ENCODE results near the gene ACAT2.
A peak's percentile ranks its signal among the peaks of the same experiment; 100 is the strongest.

Gene ACAT2

GRCh38 chr6:159726255-159726917 lies 35.5 kb upstream of the ACAT2 start (continued):
- no peak for TF ChIP-seq ZNF280C (tag by site-specific recombination; IDR thresholded peaks at IDR 0.05)
- no peak for TF ChIP-seq ZNF133 (tag by site-specific recombination; IDR thresholded peaks at IDR 0.05)
- TF ChIP-seq TRIM28 (IDR thresholded peaks at IDR 0.05; ENCODE audit: borderline replicate concordance, low read length) = peak; percentile 94
- TF ChIP-seq ZNF623 (tag by site-specific recombination; IDR thresholded peaks at IDR 0.05) = no peak; the same call in 1 of the 2 replicates
- TF ChIP-seq ZNF239 (tag by site-specific recombination; IDR thresholded peaks at IDR 0.05) = no peak
- TF ChIP-seq ZNF23 (tag by site-specific recombination; IDR thresholded peaks at IDR 0.05; ENCODE audit: borderline replicate concordance) = no peak
- no peak for TF ChIP-seq ZBTB8A (tag by site-specific recombination; IDR thresholded peaks at IDR 0.05)
- TF ChIP-seq ZNF423 (tag by site-specific recombination; IDR thresholded peaks at IDR 0.05) = no peak
- no peak for TF ChIP-seq ZNF830 (tag by site-specific recombination; IDR thresholded peaks at IDR 0.05; ENCODE audit: low read depth)
- TF ChIP-seq ZNF311 (tag by site-specific recombination; IDR thresholded peaks at IDR 0.05; ENCODE audit: borderline replicate concordance) = no peak
- TF ChIP-seq ZBTB21 (tag by site-specific recombination; IDR thresholded peaks at IDR 0.05) = no peak
- TF ChIP-seq, protein P1, sequence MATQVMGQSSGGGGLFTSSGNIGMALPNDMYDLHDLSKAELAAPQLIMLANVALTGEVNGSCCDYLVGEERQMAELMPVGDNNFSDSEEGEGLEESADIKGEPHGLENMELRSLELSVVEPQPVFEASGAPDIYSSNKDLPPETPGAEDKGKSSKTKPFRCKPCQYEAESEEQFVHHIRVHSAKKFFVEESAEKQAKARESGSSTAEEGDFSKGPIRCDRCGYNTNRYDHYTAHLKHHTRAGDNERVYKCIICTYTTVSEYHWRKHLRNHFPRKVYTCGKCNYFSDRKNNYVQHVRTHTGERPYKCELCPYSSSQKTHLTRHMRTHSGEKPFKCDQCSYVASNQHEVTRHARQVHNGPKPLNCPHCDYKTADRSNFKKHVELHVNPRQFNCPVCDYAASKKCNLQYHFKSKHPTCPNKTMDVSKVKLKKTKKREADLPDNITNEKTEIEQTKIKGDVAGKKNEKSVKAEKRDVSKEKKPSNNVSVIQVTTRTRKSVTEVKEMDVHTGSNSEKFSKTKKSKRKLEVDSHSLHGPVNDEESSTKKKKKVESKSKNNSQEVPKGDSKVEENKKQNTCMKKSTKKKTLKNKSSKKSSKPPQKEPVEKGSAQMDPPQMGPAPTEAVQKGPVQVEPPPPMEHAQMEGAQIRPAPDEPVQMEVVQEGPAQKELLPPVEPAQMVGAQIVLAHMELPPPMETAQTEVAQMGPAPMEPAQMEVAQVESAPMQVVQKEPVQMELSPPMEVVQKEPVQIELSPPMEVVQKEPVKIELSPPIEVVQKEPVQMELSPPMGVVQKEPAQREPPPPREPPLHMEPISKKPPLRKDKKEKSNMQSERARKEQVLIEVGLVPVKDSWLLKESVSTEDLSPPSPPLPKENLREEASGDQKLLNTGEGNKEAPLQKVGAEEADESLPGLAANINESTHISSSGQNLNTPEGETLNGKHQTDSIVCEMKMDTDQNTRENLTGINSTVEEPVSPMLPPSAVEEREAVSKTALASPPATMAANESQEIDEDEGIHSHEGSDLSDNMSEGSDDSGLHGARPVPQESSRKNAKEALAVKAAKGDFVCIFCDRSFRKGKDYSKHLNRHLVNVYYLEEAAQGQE (tag by site-specific recombination; IDR thresholded peaks at IDR 0.05) = no peak
- no peak for TF ChIP-seq ZNF670 (tag by site-specific recombination; IDR thresholded peaks at IDR 0.05; ENCODE audit: low read depth)
- no peak for TF ChIP-seq ZNF658 (tag by site-specific recombination; IDR thresholded peaks at IDR 0.05)
- no peak for TF ChIP-seq PRDM10 (tag by site-specific recombination; IDR thresholded peaks at IDR 0.05)
- no peak for TF ChIP-seq ZSCAN30 (tag by site-specific recombination; IDR thresholded peaks at IDR 0.05)
- 0 out of 2 replicates have a peak, but pooled peaks have one; percentile 59 for TF ChIP-seq ZNF362 (tag by site-specific recombination; IDR thresholded peaks at IDR 0.05)
- TF ChIP-seq, protein P2, sequence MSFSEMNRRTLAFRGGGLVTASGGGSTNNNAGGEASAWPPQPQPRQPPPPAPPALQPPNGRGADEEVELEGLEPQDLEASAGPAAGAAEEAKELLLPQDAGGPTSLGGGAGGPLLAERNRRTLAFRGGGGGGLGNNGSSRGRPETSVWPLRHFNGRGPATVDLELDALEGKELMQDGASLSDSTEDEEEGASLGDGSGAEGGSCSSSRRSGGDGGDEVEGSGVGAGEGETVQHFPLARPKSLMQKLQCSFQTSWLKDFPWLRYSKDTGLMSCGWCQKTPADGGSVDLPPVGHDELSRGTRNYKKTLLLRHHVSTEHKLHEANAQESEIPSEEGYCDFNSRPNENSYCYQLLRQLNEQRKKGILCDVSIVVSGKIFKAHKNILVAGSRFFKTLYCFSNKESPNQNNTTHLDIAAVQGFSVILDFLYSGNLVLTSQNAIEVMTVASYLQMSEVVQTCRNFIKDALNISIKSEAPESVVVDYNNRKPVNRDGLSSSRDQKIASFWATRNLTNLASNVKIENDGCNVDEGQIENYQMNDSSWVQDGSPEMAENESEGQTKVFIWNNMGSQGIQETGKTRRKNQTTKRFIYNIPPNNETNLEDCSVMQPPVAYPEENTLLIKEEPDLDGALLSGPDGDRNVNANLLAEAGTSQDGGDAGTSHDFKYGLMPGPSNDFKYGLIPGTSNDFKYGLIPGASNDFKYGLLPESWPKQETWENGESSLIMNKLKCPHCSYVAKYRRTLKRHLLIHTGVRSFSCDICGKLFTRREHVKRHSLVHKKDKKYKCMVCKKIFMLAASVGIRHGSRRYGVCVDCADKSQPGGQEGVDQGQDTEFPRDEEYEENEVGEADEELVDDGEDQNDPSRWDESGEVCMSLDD (tag by site-specific recombination; IDR thresholded peaks at IDR 0.05) = no peak
- no peak for TF ChIP-seq ZNF175 (tag by site-specific recombination; IDR thresholded peaks at IDR 0.05)
- no peak; the same call in 1 of the 2 replicates for TF ChIP-seq ZFP3 (tag by site-specific recombination; IDR thresholded peaks at IDR 0.05; ENCODE audit: low read depth)
- TF ChIP-seq, protein P3, sequence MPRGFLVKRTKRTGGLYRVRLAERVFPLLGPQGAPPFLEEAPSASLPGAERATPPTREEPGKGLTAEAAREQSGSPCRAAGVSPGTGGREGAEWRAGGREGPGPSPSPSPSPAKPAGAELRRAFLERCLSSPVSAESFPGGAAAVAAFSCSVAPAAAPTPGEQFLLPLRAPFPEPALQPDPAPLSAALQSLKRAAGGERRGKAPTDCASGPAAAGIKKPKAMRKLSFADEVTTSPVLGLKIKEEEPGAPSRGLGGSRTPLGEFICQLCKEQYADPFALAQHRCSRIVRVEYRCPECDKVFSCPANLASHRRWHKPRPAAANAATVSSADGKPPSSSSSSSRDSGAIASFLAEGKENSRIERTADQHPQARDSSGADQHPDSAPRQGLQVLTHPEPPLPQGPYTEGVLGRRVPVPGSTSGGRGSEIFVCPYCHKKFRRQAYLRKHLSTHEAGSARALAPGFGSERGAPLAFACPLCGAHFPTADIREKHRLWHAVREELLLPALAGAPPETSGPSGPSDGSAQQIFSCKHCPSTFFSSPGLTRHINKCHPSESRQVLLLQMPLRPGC (tag by site-specific recombination; IDR thresholded peaks at IDR 0.05) = no peak
- no peak for TF ChIP-seq ZNF157 (tag by site-specific recombination; IDR thresholded peaks at IDR 0.05)
- TF ChIP-seq SP2 (tag by site-specific recombination; IDR thresholded peaks at IDR 0.05) = no peak
- peak; percentile 96; the same call in 1 of the 2 replicates for TF ChIP-seq ZBTB17 (tag by site-specific recombination; IDR thresholded peaks at IDR 0.05)
